HepG2 (cell line): ENCODE results near the gene ODC1. TPM values are rescaled to one million over a fixed set of nuclear protein-coding genes. Genes with fewer than 3 reads are reported as not detected.

Experiments
- ATF1 ChIP-seq: IDR thresholded peaks from 2 replicates; pipeline ENCODE4 v1.6.1; 2016; ENCODE audit warnings: mild to moderate bottlenecking, control low read depth
- CENPX ChIP-seq: sonication (generic); formaldehyde crosslinking; IDR thresholded peaks from 2 replicates; pipeline ENCODE4 v1.9.0; 2021; ENCODE audit warnings: mild to moderate bottlenecking, missing genetic modification reagents, moderate library complexity
- FOSL2 ChIP-seq: sonication (generic); formaldehyde crosslinking; IDR thresholded peaks from 2 replicates; pipeline ENCODE4 v1.4.0; 2020; ENCODE audit warnings: missing genetic modification reagents
- FOXP1 ChIP-seq, 2 experiments: fragments of 450-650 bp in 1 of 2; IDR thresholded peaks; 2 replicates each; pipeline ENCODE4 v1.6.1; 2017 to 2018; ENCODE audit warnings: antibody characterized with exemption in 1 of 2
- GFI1 ChIP-seq: sonication (generic); formaldehyde crosslinking; IDR thresholded peaks from 2 replicates; pipeline ENCODE4 v1.5.0; 2020; ENCODE audit warnings: missing genetic modification reagents, mild to moderate bottlenecking, borderline replicate concordance
- NFRKB ChIP-seq: fragments of 450-650 bp; IDR thresholded peaks from 2 replicates; pipeline ENCODE4 v1.6.1; 2017
- PITX1 ChIP-seq: sonication (generic); formaldehyde crosslinking; IDR thresholded peaks from 2 replicates; pipeline ENCODE4 v1.5.1; 2020; ENCODE audit warnings: mild to moderate bottlenecking, missing genetic modification reagents
- RAD51 ChIP-seq: fragments of 450-650 bp; IDR thresholded peaks from 2 replicates; pipeline ENCODE4 v1.6.1; 2016; ENCODE audit warnings: borderline replicate concordance
- RBM39 ChIP-seq: fragments of 200-400 bp; formaldehyde crosslinking; IDR thresholded peaks from one replicate; pipeline ENCODE4 v1.6.1; 2018; ENCODE audit warnings: antibody characterized with exemption, mild to moderate bottlenecking, low read depth, low read length; ENCODE audit not compliant: poor library complexity, severe bottlenecking
- RFXANK ChIP-seq: IDR thresholded peaks from 2 replicates; pipeline ENCODE4 v1.6.1; 2016
- SMC3 ChIP-seq: IDR thresholded peaks from 2 replicates; pipeline ENCODE4 v1.6.1; 2011; ENCODE audit warnings: low read length, improper control_type of control experiment
- TRIM24 ChIP-seq: sonication (generic); formaldehyde crosslinking; IDR thresholded peaks from 2 replicates; pipeline ENCODE4 v1.8.0; 2022; ENCODE audit warnings: mild to moderate bottlenecking, missing genetic modification reagents
- ZFP41 ChIP-seq: sonication (generic); formaldehyde crosslinking; IDR thresholded peaks from 2 replicates; pipeline ENCODE4 v1.4.0; 2020; ENCODE audit warnings: mild to moderate bottlenecking, missing genetic modification reagents, borderline replicate concordance
- ZNF292 ChIP-seq: sonication (generic); formaldehyde crosslinking; IDR thresholded peaks from 2 replicates; pipeline ENCODE4 v1.8.1; 2022; ENCODE audit warnings: mild to moderate bottlenecking, low read depth, missing genetic modification reagents, borderline replicate concordance
- ZNF296 ChIP-seq: sonication (generic); formaldehyde crosslinking; conservative IDR thresholded peaks from 2 replicates; pipeline ENCODE4 v1.5.0; 2020; ENCODE audit warnings: mild to moderate bottlenecking, missing genetic modification reagents
- ZNF7 ChIP-seq: IDR thresholded peaks from 2 replicates; pipeline ENCODE4 v1.6.1; 2016; ENCODE audit warnings: missing biosample characterization, missing genetic modification reagents
- polyA plus RNA-seq, 8 experiments: library from polyadenylated mRNA; depleted of rRNA in 3 of 8; stranded (reverse) in 7 of 8; unstranded in 1 of 8; fragments of >200 nt; fragmentation: Illumina TruSeq in 4 of 8; extraction: Trizol in 4 of 8; gene quantifications; 2 replicates each; pipeline versions ENCODE4 v1.2.1 to v1.2.3, GENCODE V29; 2011 to 2016; ENCODE audit warnings: low read depth in 4 of 8, missing spikeins in 1 of 8, mixed read lengths in 1 of 8; ENCODE audit not compliant: insufficient read depth in 1 of 8
- total RNA-seq, 5 experiments: library from RNA; depleted of rRNA; stranded (reverse); fragments of >200 nt; fragmentation: Illumina TruSeq; extraction: Trizol; gene quantifications; 2 replicates each; pipeline ENCODE4 v1.2.3, GENCODE V29; 2016; ENCODE audit warnings: low read depth in 1 of 5
- TF ChIP-seq, protein P1 (sequence below): sonication (generic); formaldehyde crosslinking; IDR thresholded peaks from 2 replicates; pipeline ENCODE4 v1.4.0; 2020; ENCODE audit warnings: missing genetic modification reagents
- TF ChIP-seq, protein P2 (sequence below): sonication (generic); formaldehyde crosslinking; IDR thresholded peaks from 2 replicates; pipeline ENCODE4 v1.8.0; 2022; ENCODE audit warnings: missing genetic modification reagents, mild to moderate bottlenecking, moderate library complexity, borderline replicate concordance
- TF ChIP-seq, protein P3 (sequence below): sonication (generic); formaldehyde crosslinking; IDR thresholded peaks from 2 replicates; pipeline ENCODE4 v1.4.0; 2020; ENCODE audit warnings: missing genetic modification reagents
- TF ChIP-seq, protein P4 (sequence below): sonication (generic); formaldehyde crosslinking; IDR thresholded peaks from 2 replicates; pipeline ENCODE4 v1.5.1; 2020; ENCODE audit warnings: mild to moderate bottlenecking, missing genetic modification reagents, borderline replicate concordance

The ODC1 gene
- total and polyA plus RNA-seq, 2 of the 13 experiments (the other 11 are each of a cell fraction or from before 2014, with no cell fraction given) = 142 to 371 TPM

DNA sequence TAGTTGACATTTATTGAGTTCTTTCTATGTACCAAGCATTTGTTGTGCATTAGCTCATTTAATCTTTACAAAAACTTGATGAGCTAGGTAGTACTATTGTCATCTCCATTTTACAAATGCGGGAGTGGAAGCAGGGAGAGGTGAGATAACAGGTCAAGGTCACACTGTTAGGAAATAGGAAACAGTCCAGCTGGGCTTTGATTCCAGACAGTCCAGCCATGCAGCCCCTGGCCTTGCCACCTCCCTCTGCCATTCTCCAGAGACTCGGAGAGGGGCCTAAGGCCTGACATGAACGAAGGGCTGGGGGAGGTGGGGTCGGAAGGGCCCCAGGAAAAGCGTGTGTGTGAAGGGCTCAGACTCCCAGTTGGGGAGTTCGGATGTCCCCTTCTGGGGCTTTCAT is 55.6 kb downstream of the ODC1 start (continued):
- TF ChIP-seq, protein P1, sequence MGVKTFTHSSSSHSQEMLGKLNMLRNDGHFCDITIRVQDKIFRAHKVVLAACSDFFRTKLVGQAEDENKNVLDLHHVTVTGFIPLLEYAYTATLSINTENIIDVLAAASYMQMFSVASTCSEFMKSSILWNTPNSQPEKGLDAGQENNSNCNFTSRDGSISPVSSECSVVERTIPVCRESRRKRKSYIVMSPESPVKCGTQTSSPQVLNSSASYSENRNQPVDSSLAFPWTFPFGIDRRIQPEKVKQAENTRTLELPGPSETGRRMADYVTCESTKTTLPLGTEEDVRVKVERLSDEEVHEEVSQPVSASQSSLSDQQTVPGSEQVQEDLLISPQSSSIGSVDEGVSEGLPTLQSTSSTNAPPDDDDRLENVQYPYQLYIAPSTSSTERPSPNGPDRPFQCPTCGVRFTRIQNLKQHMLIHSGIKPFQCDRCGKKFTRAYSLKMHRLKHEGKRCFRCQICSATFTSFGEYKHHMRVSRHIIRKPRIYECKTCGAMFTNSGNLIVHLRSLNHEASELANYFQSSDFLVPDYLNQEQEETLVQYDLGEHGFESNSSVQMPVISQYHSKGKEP (CRISPR knock-in tag) = 0 out of 2 replicates have a peak, but pooled peaks have one; percentile 55
- TF ChIP-seq, protein P2, sequence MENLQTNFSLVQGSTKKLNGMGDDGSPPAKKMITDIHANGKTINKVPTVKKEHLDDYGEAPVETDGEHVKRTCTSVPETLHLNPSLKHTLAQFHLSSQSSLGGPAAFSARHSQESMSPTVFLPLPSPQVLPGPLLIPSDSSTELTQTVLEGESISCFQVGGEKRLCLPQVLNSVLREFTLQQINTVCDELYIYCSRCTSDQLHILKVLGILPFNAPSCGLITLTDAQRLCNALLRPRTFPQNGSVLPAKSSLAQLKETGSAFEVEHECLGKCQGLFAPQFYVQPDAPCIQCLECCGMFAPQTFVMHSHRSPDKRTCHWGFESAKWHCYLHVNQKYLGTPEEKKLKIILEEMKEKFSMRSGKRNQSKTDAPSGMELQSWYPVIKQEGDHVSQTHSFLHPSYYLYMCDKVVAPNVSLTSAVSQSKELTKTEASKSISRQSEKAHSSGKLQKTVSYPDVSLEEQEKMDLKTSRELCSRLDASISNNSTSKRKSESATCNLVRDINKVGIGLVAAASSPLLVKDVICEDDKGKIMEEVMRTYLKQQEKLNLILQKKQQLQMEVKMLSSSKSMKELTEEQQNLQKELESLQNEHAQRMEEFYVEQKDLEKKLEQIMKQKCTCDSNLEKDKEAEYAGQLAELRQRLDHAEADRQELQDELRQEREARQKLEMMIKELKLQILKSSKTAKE = peak; percentile 82
- TF ChIP-seq SMC3 (0 out of 2 replicates have a peak, but pooled peaks have one; percentile 13), CENPX (CRISPR knock-in tag) (no peak), ZNF7 (CRISPR knock-in tag) (peak; percentile 72; the same call in 1 of the 2 replicates), ZFP41 (CRISPR knock-in tag) (no peak), GFI1 (CRISPR knock-in tag) (peak; percentile 72; the same call in 1 of the 2 replicates), TRIM24 (CRISPR knock-in tag) (peak; percentile 51; the same call in 1 of the 2 replicates), FOSL2 (CRISPR knock-in tag) (peak; percentile 38; the same call in 1 of the 2 replicates), RAD51 (no peak), RBM39 (no peak), RFXANK (no peak), PITX1 (CRISPR knock-in tag) (peak; percentile 52; the same call in 1 of the 2 replicates), NFRKB (no peak), ATF1 (CRISPR knock-in tag) (no peak), FOXP1 (IDR thresholded peaks at IDR 0.05) (no peak), FOXP1 (CRISPR knock-in tag; IDR thresholded peaks at IDR 0.05) (peak; percentile 47; the same call in 1 of the 2 replicates), ZNF296 (no peak), ZNF292 (CRISPR knock-in tag) (no peak)
- TF ChIP-seq, protein P3, sequence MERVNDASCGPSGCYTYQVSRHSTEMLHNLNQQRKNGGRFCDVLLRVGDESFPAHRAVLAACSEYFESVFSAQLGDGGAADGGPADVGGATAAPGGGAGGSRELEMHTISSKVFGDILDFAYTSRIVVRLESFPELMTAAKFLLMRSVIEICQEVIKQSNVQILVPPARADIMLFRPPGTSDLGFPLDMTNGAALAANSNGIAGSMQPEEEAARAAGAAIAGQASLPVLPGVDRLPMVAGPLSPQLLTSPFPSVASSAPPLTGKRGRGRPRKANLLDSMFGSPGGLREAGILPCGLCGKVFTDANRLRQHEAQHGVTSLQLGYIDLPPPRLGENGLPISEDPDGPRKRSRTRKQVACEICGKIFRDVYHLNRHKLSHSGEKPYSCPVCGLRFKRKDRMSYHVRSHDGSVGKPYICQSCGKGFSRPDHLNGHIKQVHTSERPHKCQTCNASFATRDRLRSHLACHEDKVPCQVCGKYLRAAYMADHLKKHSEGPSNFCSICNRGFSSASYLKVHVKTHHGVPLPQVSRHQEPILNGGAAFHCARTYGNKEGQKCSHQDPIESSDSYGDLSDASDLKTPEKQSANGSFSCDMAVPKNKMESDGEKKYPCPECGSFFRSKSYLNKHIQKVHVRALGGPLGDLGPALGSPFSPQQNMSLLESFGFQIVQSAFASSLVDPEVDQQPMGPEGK (CRISPR knock-in tag) = peak; percentile 73
- TF ChIP-seq, protein P4, sequence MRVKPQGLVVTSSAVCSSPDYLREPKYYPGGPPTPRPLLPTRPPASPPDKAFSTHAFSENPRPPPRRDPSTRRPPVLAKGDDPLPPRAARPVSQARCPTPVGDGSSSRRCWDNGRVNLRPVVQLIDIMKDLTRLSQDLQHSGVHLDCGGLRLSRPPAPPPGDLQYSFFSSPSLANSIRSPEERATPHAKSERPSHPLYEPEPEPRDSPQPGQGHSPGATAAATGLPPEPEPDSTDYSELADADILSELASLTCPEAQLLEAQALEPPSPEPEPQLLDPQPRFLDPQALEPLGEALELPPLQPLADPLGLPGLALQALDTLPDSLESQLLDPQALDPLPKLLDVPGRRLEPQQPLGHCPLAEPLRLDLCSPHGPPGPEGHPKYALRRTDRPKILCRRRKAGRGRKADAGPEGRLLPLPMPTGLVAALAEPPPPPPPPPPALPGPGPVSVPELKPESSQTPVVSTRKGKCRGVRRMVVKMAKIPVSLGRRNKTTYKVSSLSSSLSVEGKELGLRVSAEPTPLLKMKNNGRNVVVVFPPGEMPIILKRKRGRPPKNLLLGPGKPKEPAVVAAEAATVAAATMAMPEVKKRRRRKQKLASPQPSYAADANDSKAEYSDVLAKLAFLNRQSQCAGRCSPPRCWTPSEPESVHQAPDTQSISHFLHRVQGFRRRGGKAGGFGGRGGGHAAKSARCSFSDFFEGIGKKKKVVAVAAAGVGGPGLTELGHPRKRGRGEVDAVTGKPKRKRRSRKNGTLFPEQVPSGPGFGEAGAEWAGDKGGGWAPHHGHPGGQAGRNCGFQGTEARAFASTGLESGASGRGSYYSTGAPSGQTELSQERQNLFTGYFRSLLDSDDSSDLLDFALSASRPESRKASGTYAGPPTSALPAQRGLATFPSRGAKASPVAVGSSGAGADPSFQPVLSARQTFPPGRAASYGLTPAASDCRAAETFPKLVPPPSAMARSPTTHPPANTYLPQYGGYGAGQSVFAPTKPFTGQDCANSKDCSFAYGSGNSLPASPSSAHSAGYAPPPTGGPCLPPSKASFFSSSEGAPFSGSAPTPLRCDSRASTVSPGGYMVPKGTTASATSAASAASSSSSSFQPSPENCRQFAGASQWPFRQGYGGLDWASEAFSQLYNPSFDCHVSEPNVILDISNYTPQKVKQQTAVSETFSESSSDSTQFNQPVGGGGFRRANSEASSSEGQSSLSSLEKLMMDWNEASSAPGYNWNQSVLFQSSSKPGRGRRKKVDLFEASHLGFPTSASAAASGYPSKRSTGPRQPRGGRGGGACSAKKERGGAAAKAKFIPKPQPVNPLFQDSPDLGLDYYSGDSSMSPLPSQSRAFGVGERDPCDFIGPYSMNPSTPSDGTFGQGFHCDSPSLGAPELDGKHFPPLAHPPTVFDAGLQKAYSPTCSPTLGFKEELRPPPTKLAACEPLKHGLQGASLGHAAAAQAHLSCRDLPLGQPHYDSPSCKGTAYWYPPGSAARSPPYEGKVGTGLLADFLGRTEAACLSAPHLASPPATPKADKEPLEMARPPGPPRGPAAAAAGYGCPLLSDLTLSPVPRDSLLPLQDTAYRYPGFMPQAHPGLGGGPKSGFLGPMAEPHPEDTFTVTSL = no peak
